CD14-positive monocyte (primary cell): ENCODE results near the gene FOXN1. TPM values are rescaled to one million over a fixed set of nuclear protein-coding genes. Genes with fewer than 3 reads are reported as not detected.

ENCODE experiments used
- DNase-seq, 3 donors: peaks; one replicate each; pipeline ENCODE4 v3.0.0-alpha.2; 2011 to 2022
- H2AFZ ChIP-seq: 2 replicates; pipeline ENCODE4 v1.6.0; 2012; ENCODE audit warnings: mild to moderate bottlenecking, low read depth, low read length, inconsistent platforms; ENCODE audit not compliant: insufficient read depth, poor library complexity, severe bottlenecking
- H3K27ac ChIP-seq, 2 donors: 1 replicate in 1 of 2; 2 replicates in 1 of 2; pipeline ENCODE4 v1.5.1; 2012 to 2013; ENCODE audit warnings: low read length in 2 of 2, control low read depth in 1 of 2, inconsistent platforms in 1 of 2, low read depth in 1 of 2, mild to moderate bottlenecking in 1 of 2
- H3K27me3 ChIP-seq, 2 donors: one replicate each; pipeline versions ENCODE4 v1.6.0 to v1.6.1; 2011 to 2013; ENCODE audit warnings: low read length in 2 of 2; ENCODE audit not compliant: control insufficient read depth in 2 of 2, insufficient read depth in 2 of 2
- H3K36me3 ChIP-seq, 2 donors: replicated peaks in 1 of 2; 1 replicate in 1 of 2; 2 replicates in 1 of 2; pipeline versions ENCODE4 v1.5.1 to v1.6.1; 2012 to 2013; ENCODE audit warnings: low read length in 2 of 2, control low read depth in 1 of 2, inconsistent platforms in 1 of 2, mild to moderate bottlenecking in 1 of 2; ENCODE audit not compliant: insufficient read depth in 2 of 2, control insufficient read depth in 1 of 2
- H3K4me1 ChIP-seq, 2 donors: 1 replicate in 1 of 2; 2 replicates in 1 of 2; pipeline versions ENCODE4 v1.5.1 to v1.6.1; 2012 to 2013; ENCODE audit warnings: low read length in 2 of 2, control low read depth in 1 of 2, inconsistent platforms in 1 of 2, mild to moderate bottlenecking in 1 of 2, moderate library complexity in 1 of 2; ENCODE audit not compliant: insufficient read depth in 2 of 2, control insufficient read depth in 1 of 2
- H3K4me2 ChIP-seq: replicated peaks from 2 replicates; pipeline ENCODE3; 2012; ENCODE audit warnings: low read length, moderate library complexity, mild to moderate bottlenecking; ENCODE audit not compliant: poor library complexity, severe bottlenecking; ENCODE audit errors: extremely low read depth
- H3K4me3 ChIP-seq, 3 experiments: fragments of 200-600 bp in 1 of 3; sonication (generic) in 1 of 3; replicated peaks in 1 of 3; 1 replicate in 2 of 3; 2 replicates in 1 of 3; pipeline ENCODE4 v1.5.1; 2011 to 2013; ENCODE audit warnings: low read length in 3 of 3, mild to moderate bottlenecking in 3 of 3, control low read depth in 2 of 3, low read depth in 2 of 3, inconsistent platforms in 1 of 3, moderate library complexity in 1 of 3
- H3K79me2 ChIP-seq: 2 replicates; pipeline ENCODE4 v1.6.0; 2012; ENCODE audit warnings: mild to moderate bottlenecking, control low read depth, inconsistent platforms, low read length, moderate library complexity; ENCODE audit not compliant: insufficient read depth
- H3K9ac ChIP-seq: 2 replicates; pipeline ENCODE4 v1.6.0; 2017; ENCODE audit warnings: low read length, mild to moderate bottlenecking; ENCODE audit not compliant: insufficient read depth, poor library complexity, severe bottlenecking
- H3K9me3 ChIP-seq, 2 donors: replicated peaks in 1 of 2; 1 replicate in 1 of 2; 2 replicates in 1 of 2; pipeline versions ENCODE4 v1.5.1 to v1.6.1; 2012 to 2013; ENCODE audit warnings: low read length in 2 of 2, control low read depth in 1 of 2; ENCODE audit not compliant: control insufficient read depth in 1 of 2, insufficient read depth in 1 of 2
- H4K20me1 ChIP-seq: 2 replicates; pipeline ENCODE4 v1.6.0; 2012; ENCODE audit warnings: mild to moderate bottlenecking, low read length, control low read depth, moderate library complexity; ENCODE audit not compliant: insufficient read depth
- H3K27ac Mint-ChIP-seq, 7 donors: one replicate each; pipeline ENCODE4 v1.8.0; 2020; ENCODE audit warnings: mild to moderate bottlenecking in 7 of 7, mixed read lengths in 7 of 7, moderate library complexity in 6 of 7, inconsistent platforms in 2 of 7
- H3K27me3 Mint-ChIP-seq, 3 donors: one replicate each; pipeline ENCODE4 v1.8.0; 2021 to 2022; ENCODE audit warnings: low read depth in 3 of 3, mild to moderate bottlenecking in 3 of 3, mixed read lengths in 3 of 3, moderate library complexity in 3 of 3, inconsistent platforms in 1 of 3
- H3K36me3 Mint-ChIP-seq, 2 donors: one replicate each; pipeline ENCODE4 v1.8.0; 2020; ENCODE audit warnings: mixed read lengths in 2 of 2, inconsistent platforms in 1 of 2, mild to moderate bottlenecking in 1 of 2
- H3K4me1 Mint-ChIP-seq: one replicate; pipeline ENCODE4 v1.8.0; 2020; ENCODE audit warnings: mild to moderate bottlenecking, mixed read lengths
- H3K4me3 Mint-ChIP-seq, 2 donors: one replicate each; pipeline ENCODE4 v1.8.0; 2020; ENCODE audit warnings: mild to moderate bottlenecking in 2 of 2, mixed read lengths in 2 of 2, moderate library complexity in 1 of 2
- H3K9me3 Mint-ChIP-seq, 7 donors: one replicate each; pipeline ENCODE4 v1.8.0; 2020 to 2022; ENCODE audit warnings: mixed read lengths in 7 of 7, mild to moderate bottlenecking in 6 of 7, moderate library complexity in 6 of 7, inconsistent platforms in 2 of 7
- CTCF ChIP-seq: fragments of 200-600 bp; IDR thresholded peaks from one replicate; pipeline ENCODE4 v1.8.0; 2022; ENCODE audit warnings: antibody characterized with exemption, mild to moderate bottlenecking
- WGBS: methylation state at CpG from one replicate; pipeline ENCODE4 v1.1.5; 2013; ENCODE audit warnings: missing lambda C conversion rate; ENCODE audit not compliant: insufficient coverage; 5-methylcytosine and 5-hydroxymethylcytosine counted together
- intact Hi-C, 2 donors: fragments of 100-400 bp; cut with micrococcal nuclease; formaldehyde crosslinking; loops; one replicate each; pipeline versions ENCODE4 v1.15.0 to v1.15.1; 2023
- polyA plus RNA-seq, 3 donors: library from polyadenylated mRNA; depleted of rRNA in 1 of 3; unstranded in 2 of 3; stranded (reverse) in 1 of 3; fragments of 300-500 nt in 2 of 3; fragments of >200 nt in 1 of 3; fragmentation: Illumina TruSeq in 2 of 3; gene quantifications; 1 replicate in 2 of 3; 2 replicates in 1 of 3; pipeline ENCODE4 v1.2.3, GENCODE V29; 2012 to 2021

Gene FOXN1
- polyA plus RNA-seq, 3 donors, result not detected

- H3K27me3 ChIP-seq, result no peaks in the 10 kb centered on the region
- no peaks in the 10 kb centered on the region for H3K9me3 Mint-ChIP-seq
- no peaks in the 10 kb centered on the region for H3K9me3 ChIP-seq
- no peak overlapping the region for H3K4me2 ChIP-seq
- H3K4me3 Mint-ChIP-seq, result no peak overlapping the region
- H3K27me3 Mint-ChIP-seq, result peaks cover 0 to 2% (median 0%) of the 10 kb centered on the region in 3 donors
- peak overlapping the region in 1 of 7 donors; percentile 4 for H3K27ac Mint-ChIP-seq
- no CpG with 5 or more reads among the region's 1 CpG for WGBS
- H3K4me3 ChIP-seq, result no peak overlapping the region
- no peak overlapping the region for H3K27ac ChIP-seq
- peaks cover 34 to 49% of the 10 kb centered on the region in 2 donors for H3K4me1 ChIP-seq
- no peak overlapping the region for H2AFZ ChIP-seq
- H3K36me3 ChIP-seq, result no peaks in the 10 kb centered on the region
- peaks cover 26% of the 10 kb centered on the region for H4K20me1 ChIP-seq
- no peak for TF ChIP-seq CTCF
- H3K36me3 Mint-ChIP-seq, result peaks cover 10 to 15% of the 10 kb centered on the region in 2 donors
- no peak overlapping the region for H3K9ac ChIP-seq
- peaks cover 44% of the 10 kb centered on the region for H3K4me1 Mint-ChIP-seq
- H3K79me2 ChIP-seq, result peaks cover 59% of the 10 kb centered on the region
- intact Hi-C loops, result no loop called here
- DNase-seq, result no peak
These were observed 63.3 kb downstream of the FOXN1 start for GRCh38 chr17:28569446-28569845.

- Mint-ChIP-seq H3K9me3 (no peaks in the 10 kb centered on the region), H3K36me3 (peaks cover 4 to 11% of the 10 kb centered on the region in 2 donors), H3K4me1 (peaks cover 45% of the 10 kb centered on the region), H3K27me3 (peaks cover 0 to 2% (median under 1%) of the 10 kb centered on the region in 3 donors), H3K27ac (peak overlapping the region; percentile 73 to 91 (median 85)), H3K4me3 (peak overlapping the region; percentile 93 to 96)
- WGBS, result under 1% methylated on average over 37 of the region's 39 CpGs
- H3K4me3 ChIP-seq, result peak overlapping the region; percentile 69 to 92 (median 89)
- H3K4me2 ChIP-seq, result peak overlapping the region; percentile 88
- H3K9me3 ChIP-seq, result no peaks in the 10 kb centered on the region
- no peak for DNase-seq
- intact Hi-C loops, result loop anchor here in 1 of 2 donors (1.0 to 10.0 kb wide), 2 partner anchors 28 to 236 kb away; partner anchors contain the start of genes IFT20, SPAG5 and TNFAIP1
- H4K20me1 ChIP-seq, result peaks cover 19% of the 10 kb centered on the region
- no peaks in the 10 kb centered on the region for H3K27me3 ChIP-seq
- H3K9ac ChIP-seq, result peak overlapping the region; percentile 80
- H3K4me1 ChIP-seq, result peaks cover 34 to 49% of the 10 kb centered on the region in 2 donors
- peak overlapping the region; percentile 95 for H2AFZ ChIP-seq
- peaks cover 46% of the 10 kb centered on the region for H3K79me2 ChIP-seq
- H3K27ac ChIP-seq, result peak overlapping the region; percentile 35 to 71
- no peaks in the 10 kb centered on the region for H3K36me3 ChIP-seq
- no peak for TF ChIP-seq CTCF
These were observed 64.7 kb downstream of the FOXN1 start for GRCh38 chr17:28570716-28571360.
